Activated naive CD8-positive, alpha-beta T cell (primary cell): ENCODE measurements around the gene SRRT.
A peak's percentile ranks its signal among the peaks of the same experiment; 100 is the strongest.

Source experiments
- H3K27ac Mint-ChIP-seq: one replicate; pipeline ENCODE4 v1.8.0; 2021; ENCODE audit warnings: mixed read lengths
- H3K27me3 Mint-ChIP-seq: one replicate; pipeline ENCODE4 v1.8.0; 2021; ENCODE audit warnings: mixed read lengths
- H3K36me3 Mint-ChIP-seq: one replicate; pipeline ENCODE4 v1.8.0; 2021; ENCODE audit warnings: mixed read lengths
- H3K4me1 Mint-ChIP-seq: one replicate; pipeline ENCODE4 v1.8.0; 2021; ENCODE audit warnings: low read depth, mixed read lengths
- H3K4me3 Mint-ChIP-seq: one replicate; pipeline ENCODE4 v1.8.0; 2021; ENCODE audit warnings: mild to moderate bottlenecking, mixed read lengths
- H3K9me3 Mint-ChIP-seq: one replicate; pipeline ENCODE4 v1.8.0; 2021; ENCODE audit warnings: low read depth, mixed read lengths

Gene SRRT

GRCh38 chr7:100884736-100885439 is 10.0 kb downstream of the SRRT start:
- Mint-ChIP-seq H3K4me1 (peaks cover 40% of the 10 kb centered on the region), H3K4me3 (no peak overlapping the region), H3K27ac (peak overlapping the region; percentile 72), H3K9me3 (no peaks in the 10 kb centered on the region), H3K36me3 (peaks cover 20% of the 10 kb centered on the region), H3K27me3 (no peaks in the 10 kb centered on the region)

- Mint-ChIP-seq H3K4me3 (no peak overlapping the region), H3K27me3 (no peaks in the 10 kb centered on the region), H3K27ac (no peak overlapping the region), H3K4me1 (peaks cover 42% of the 10 kb centered on the region), H3K36me3 (peaks cover 20% of the 10 kb centered on the region), H3K9me3 (no peaks in the 10 kb centered on the region)
These were observed 10.7 kb downstream of the SRRT start for GRCh38 chr7:100885440-100886141.

GRCh38 chr7:100886142-100886935 is 11.4 kb downstream of the SRRT start:
- Mint-ChIP-seq H3K9me3 (no peaks in the 10 kb centered on the region), H3K36me3 (peaks cover 20% of the 10 kb centered on the region), H3K27me3 (peaks cover under 1% of the 10 kb centered on the region), H3K4me3 (peak overlapping the region; percentile 68), H3K27ac (peak overlapping the region; percentile 22), H3K4me1 (peaks cover 44% of the 10 kb centered on the region)

GRCh38 chr7:100886936-100887515 is 12.1 kb downstream of the SRRT start:
- H3K4me3 Mint-ChIP-seq = peak overlapping the region; percentile 90
- H3K4me1 Mint-ChIP-seq = peaks cover 45% of the 10 kb centered on the region
- H3K36me3 Mint-ChIP-seq = peaks cover 20% of the 10 kb centered on the region
- peaks cover 3% of the 10 kb centered on the region for H3K27me3 Mint-ChIP-seq
- no peaks in the 10 kb centered on the region for H3K9me3 Mint-ChIP-seq
- H3K27ac Mint-ChIP-seq = peak overlapping the region; percentile 90

- peaks cover 3% of the 10 kb centered on the region for H3K27me3 Mint-ChIP-seq
- peak overlapping the region; percentile 90 for H3K4me3 Mint-ChIP-seq
- H3K4me1 Mint-ChIP-seq = peaks cover 45% of the 10 kb centered on the region
- H3K36me3 Mint-ChIP-seq = peaks cover 20% of the 10 kb centered on the region
- H3K27ac Mint-ChIP-seq = peak overlapping the region; percentile 90
- no peaks in the 10 kb centered on the region for H3K9me3 Mint-ChIP-seq
These were observed 12.8 kb downstream of the SRRT start for GRCh38 chr7:100887516-100888290.

GRCh38 chr7:100888291-100888987 is 13.5 kb downstream of the SRRT start:
- Mint-ChIP-seq H3K4me3 (peak overlapping the region; percentile 90), H3K4me1 (peaks cover 42% of the 10 kb centered on the region), H3K27ac (peak overlapping the region; percentile 90), H3K9me3 (no peaks in the 10 kb centered on the region), H3K27me3 (peaks cover 3% of the 10 kb centered on the region), H3K36me3 (peaks cover 20% of the 10 kb centered on the region)

- Mint-ChIP-seq H3K4me1 (peaks cover 42% of the 10 kb centered on the region), H3K4me3 (peak within 1 kb of the TSS; percentile 90), H3K9me3 (no peaks in the 10 kb centered on the region), H3K36me3 (peaks cover 20% of the 10 kb centered on the region), H3K27ac (peak within 1 kb of the TSS; percentile 90), H3K27me3 (peaks cover 3% of the 10 kb centered on the region)
These were observed 14.3 kb downstream of the SRRT start, which contains the start of gene UFSP1 for GRCh38 chr7:100888988-100889750. Gene UFSP1 (minus strand): TSS chr7:100889715. CDS start chr7:100889271, 444 bp downstream.

- H3K27me3 Mint-ChIP-seq = peaks cover 4% of the 10 kb centered on the region
- no peaks in the 10 kb centered on the region for H3K9me3 Mint-ChIP-seq
- H3K4me1 Mint-ChIP-seq = peaks cover 34% of the 10 kb centered on the region
- H3K36me3 Mint-ChIP-seq = peaks cover 14% of the 10 kb centered on the region
- H3K4me3 Mint-ChIP-seq = peak overlapping the region; percentile 80
- peak overlapping the region; percentile 41 for H3K27ac Mint-ChIP-seq
These were observed 16.0 kb downstream of the SRRT start for GRCh38 chr7:100890653-100891567.

GRCh38 chr7:100891568-100892247 is 16.8 kb downstream of the SRRT start:
- H3K4me3 Mint-ChIP-seq = peak overlapping the region; percentile 78
- peaks cover 34% of the 10 kb centered on the region for H3K4me1 Mint-ChIP-seq
- H3K27ac Mint-ChIP-seq = peak overlapping the region; percentile 41
- H3K36me3 Mint-ChIP-seq = peaks cover 16% of the 10 kb centered on the region
- H3K27me3 Mint-ChIP-seq = peaks cover 9% of the 10 kb centered on the region
- H3K9me3 Mint-ChIP-seq = no peaks in the 10 kb centered on the region

GRCh38 chr7:100892364-100893317 is 17.7 kb downstream of the SRRT start:
- peaks cover 28% of the 10 kb centered on the region for H3K4me1 Mint-ChIP-seq

GRCh38 chr7:100893318-100893895 is 18.5 kb downstream of the SRRT start:
- H3K4me1 Mint-ChIP-seq = peaks cover 20% of the 10 kb centered on the region
- no peak overlapping the region for H3K4me3 Mint-ChIP-seq
- no peak overlapping the region for H3K27ac Mint-ChIP-seq
- no peaks in the 10 kb centered on the region for H3K9me3 Mint-ChIP-seq
- H3K36me3 Mint-ChIP-seq = peaks cover 2% of the 10 kb centered on the region
- H3K27me3 Mint-ChIP-seq = peaks cover 15% of the 10 kb centered on the region

More at GRCh38 chr7:100892364-100893317, 17.7 kb downstream of the SRRT start:
- peaks cover 9% of the 10 kb centered on the region for H3K27me3 Mint-ChIP-seq
- H3K9me3 Mint-ChIP-seq = no peaks in the 10 kb centered on the region
- peak overlapping the region; percentile 22 for H3K4me3 Mint-ChIP-seq
- H3K36me3 Mint-ChIP-seq = peaks cover 8% of the 10 kb centered on the region
- no peak overlapping the region for H3K27ac Mint-ChIP-seq
